T-helper 2 cell treated with Interferon-gamma antibody and Interleukin-4, amounts not matched to agents 5 μg/mL and 100 μg/mL, for 36 hours (primary cell): Measurements from ENCODE around the gene CNGA2.

Source experiments
- DNase-seq: peaks from one replicate; pipeline ENCODE4 v3.0.0; 2021; ENCODE audit warnings: low spot score
- H3K27ac Mint-ChIP-seq: one replicate; pipeline ENCODE4 v1.8.0; 2021; ENCODE audit warnings: mild to moderate bottlenecking, mixed read lengths
- H3K27me3 Mint-ChIP-seq: one replicate; pipeline ENCODE4 v1.8.0; 2021; ENCODE audit warnings: low read depth, mixed read lengths
- H3K36me3 Mint-ChIP-seq: one replicate; pipeline ENCODE4 v1.8.0; 2021; ENCODE audit warnings: low read depth, mixed read lengths
- H3K4me1 Mint-ChIP-seq: one replicate; pipeline ENCODE4 v1.8.0; 2021; ENCODE audit warnings: low read depth, mixed read lengths
- H3K4me3 Mint-ChIP-seq: one replicate; pipeline ENCODE4 v1.8.0; 2022; ENCODE audit warnings: mild to moderate bottlenecking, moderate library complexity, mixed read lengths
- H3K9me3 Mint-ChIP-seq: one replicate; pipeline ENCODE4 v1.8.0; 2021; ENCODE audit warnings: mixed read lengths

Gene CNGA2

GRCh38 chrX:151779258-151779657 is 44.7 kb downstream of the CNGA2 start:
- Mint-ChIP-seq H3K9me3 (no peaks in the 10 kb centered on the region), H3K27me3 (no peaks in the 10 kb centered on the region), H3K27ac (no peak overlapping the region), H3K4me3 (no peak overlapping the region), H3K36me3 (no peaks in the 10 kb centered on the region), H3K4me1 (no peaks in the 10 kb centered on the region)
- no peak for DNase-seq

- H3K36me3 Mint-ChIP-seq = no peaks in the 10 kb centered on the region
- no peak overlapping the region for H3K4me3 Mint-ChIP-seq
- no peaks in the 10 kb centered on the region for H3K9me3 Mint-ChIP-seq
- H3K27ac Mint-ChIP-seq = no peak overlapping the region
- DNase-seq = no peak
- no peaks in the 10 kb centered on the region for H3K4me1 Mint-ChIP-seq
- no peaks in the 10 kb centered on the region for H3K27me3 Mint-ChIP-seq
Measured at GRCh38 chrX:151780621-151781020, 46.1 kb downstream of the CNGA2 start.

- Mint-ChIP-seq H3K27ac (no peak overlapping the region), H3K36me3 (no peaks in the 10 kb centered on the region), H3K27me3 (no peaks in the 10 kb centered on the region), H3K9me3 (no peaks in the 10 kb centered on the region), H3K4me3 (no peak overlapping the region), H3K4me1 (no peaks in the 10 kb centered on the region)
- DNase-seq = no peak
Measured at GRCh38 chrX:151789179-151789800, 54.7 kb downstream of the CNGA2 start.

- Mint-ChIP-seq H3K4me1 (no peaks in the 10 kb centered on the region), H3K9me3 (no peaks in the 10 kb centered on the region), H3K27ac (no peak overlapping the region), H3K27me3 (no peaks in the 10 kb centered on the region), H3K4me3 (no peak overlapping the region), H3K36me3 (no peaks in the 10 kb centered on the region)
- no peak for DNase-seq
Measured at GRCh38 chrX:151790481-151791160, 56.1 kb downstream of the CNGA2 start.

GRCh38 chrX:151791961-151792360 is 57.4 kb downstream of the CNGA2 start:
- DNase-seq = no peak
- Mint-ChIP-seq H3K9me3 (no peaks in the 10 kb centered on the region), H3K4me3 (no peak overlapping the region), H3K4me1 (no peaks in the 10 kb centered on the region), H3K36me3 (no peaks in the 10 kb centered on the region), H3K27ac (no peak overlapping the region), H3K27me3 (no peaks in the 10 kb centered on the region)

GRCh38 chrX:151792505-151792904 is 58.0 kb downstream of the CNGA2 start:
- H3K27ac Mint-ChIP-seq = no peak overlapping the region
- H3K9me3 Mint-ChIP-seq = no peaks in the 10 kb centered on the region
- no peaks in the 10 kb centered on the region for H3K36me3 Mint-ChIP-seq
- H3K4me3 Mint-ChIP-seq = no peak overlapping the region
- DNase-seq = no peak
- no peaks in the 10 kb centered on the region for H3K4me1 Mint-ChIP-seq
- no peaks in the 10 kb centered on the region for H3K27me3 Mint-ChIP-seq

- Mint-ChIP-seq H3K27me3 (no peaks in the 10 kb centered on the region), H3K27ac (no peak overlapping the region), H3K36me3 (no peaks in the 10 kb centered on the region), H3K4me1 (no peaks in the 10 kb centered on the region), H3K4me3 (no peak overlapping the region), H3K9me3 (no peaks in the 10 kb centered on the region)
- DNase-seq = no peak
Measured at GRCh38 chrX:151793886-151794285, 59.3 kb downstream of the CNGA2 start.
